COLO668 (cell line): ENCODE measurements around the gene KPRP.

Experiments used
- DNase-seq: peaks from one replicate; lab custom pipeline; 2025; ENCODE audit not compliant: unreplicated experiment; lab: John Stamatoyannopoulos, UW

Gene KPRP

GRCh38 chr1:152768847-152769533 lies 11.2 kb downstream of the KPRP start:
- DNase-seq: no peak

GRCh38 chr1:152770411-152770810 lies 12.6 kb downstream of the KPRP start:
- no peak for DNase-seq

GRCh38 chr1:152774875-152775274 lies 17.1 kb downstream of the KPRP start, which contains the start of gene LCE1F:
Gene LCE1F (plus strand): TSS chr1:152775140. CDS start chr1:152776372, 1,232 bp downstream.
- DNase-seq: no peak

- DNase-seq: no peak
These were observed 18.5 kb downstream of the KPRP start for GRCh38 chr1:152776361-152776760.

- peak; percentile 17 for DNase-seq
These were observed 19.8 kb downstream of the KPRP start for GRCh38 chr1:152777510-152778137.

- no peak for DNase-seq
These were observed 25.3 kb downstream of the KPRP start for GRCh38 chr1:152783095-152783494.

GRCh38 chr1:152786077-152786476 lies 28.3 kb downstream of the KPRP start, which contains the start of gene LCE1E:
Gene LCE1E (plus strand): TSS chr1:152786257. CDS start chr1:152787300, 1,043 bp downstream.
- no peak for DNase-seq

- DNase-seq: no peak
These were observed 37.9 kb downstream of the KPRP start for GRCh38 chr1:152795686-152796085.

GRCh38 chr1:152796421-152796820 lies 38.6 kb downstream of the KPRP start, which contains the start of gene LCE1D:
Gene LCE1D (plus strand): TSS chr1:152796721. CDS start chr1:152797795, 1,074 bp downstream.
- no peak for DNase-seq

- DNase-seq: no peak
These were observed 43.5 kb downstream of the KPRP start for GRCh38 chr1:152801333-152801732.

GRCh38 chr1:152806576-152806975 lies 48.8 kb downstream of the KPRP start, which contains the start of gene LCE1C:
Gene LCE1C (minus strand): TSS chr1:152806651. CDS start chr1:152805478, 1,173 bp downstream.
- no peak for DNase-seq

GRCh38 chr1:152811050-152811449 lies 53.2 kb downstream of the KPRP start:
- no peak for DNase-seq
